Kidney (tissue), 14 donors: Measurements from ENCODE around the gene MAPK13. TPM values are rescaled to one million over a fixed set of nuclear protein-coding genes. Genes with fewer than 3 reads are reported as not detected.
A peak's percentile ranks its signal among the peaks of the same experiment; 100 is the strongest.

Experiments
- DNase-seq, 5 donors: peaks; one replicate each; pipeline ENCODE4 v3.0.0-alpha.2; 2013 to 2020
- FAIRE-seq: peaks from 2 replicates; lab custom pipeline; 2012; peaks lifted over from hg19 to GRCh38; lab: Jason Lieb, UNC
- H3K27ac ChIP-seq, 2 donors: one replicate each; pipeline ENCODE4 v1.7.0; 2013; ENCODE audit warnings: low read depth in 2 of 2, low read length in 2 of 2, inconsistent platforms in 1 of 2
- H3K27me3 ChIP-seq: one replicate; pipeline ENCODE4 v1.7.1; 2013; ENCODE audit warnings: low read length, inconsistent platforms; ENCODE audit not compliant: control insufficient read depth, insufficient read depth
- H3K36me3 ChIP-seq, 3 donors: one replicate each; pipeline versions ENCODE4 v1.7.0 to v1.7.1; 2013; ENCODE audit warnings: low read length in 3 of 3, control low read depth in 1 of 3, inconsistent platforms in 1 of 3; ENCODE audit not compliant: insufficient read depth in 3 of 3, control insufficient read depth in 2 of 3
- H3K4me1 ChIP-seq, 3 donors: one replicate each; pipeline versions ENCODE4 v1.7.0 to v1.7.1; 2013; ENCODE audit warnings: low read length in 3 of 3, inconsistent platforms in 1 of 3, low read depth in 1 of 3; ENCODE audit not compliant: control insufficient read depth in 2 of 3, insufficient read depth in 2 of 3
- H3K4me3 ChIP-seq, 3 donors: one replicate each; pipeline versions ENCODE4 v1.7.0 to v1.8.1; 2013; ENCODE audit warnings: low read length in 3 of 3, control low read depth in 1 of 3, inconsistent platforms in 1 of 3
- H3K9ac ChIP-seq, 3 donors: one replicate each; pipeline versions ENCODE4 v1.7.0 to v1.7.1; 2013; ENCODE audit warnings: low read length in 3 of 3, control low read depth in 1 of 3, inconsistent platforms in 1 of 3
- H3K9me3 ChIP-seq, 3 donors: one replicate each; pipeline versions ENCODE4 v1.7.0 to v1.7.1; 2013; ENCODE audit warnings: low read length in 3 of 3, control low read depth in 1 of 3, inconsistent platforms in 1 of 3; ENCODE audit not compliant: control insufficient read depth in 2 of 3, insufficient read depth in 1 of 3
- intact Hi-C: fragments of 100-400 bp; cut with DNase I; formaldehyde crosslinking; loops from one replicate; pipeline ENCODE4 v1.11.1; 2022
- polyA plus RNA-seq: library from polyadenylated mRNA; stranded (reverse); fragments of 350-450 nt; fragmentation: Illumina TruSeq; extraction: RNeasy Lipid Tissue Mini Kit (QIAGEN cat#74804); gene quantifications from one replicate; pipeline ENCODE4 v1.2.3, GENCODE V29; 2014; ENCODE audit warnings: low read depth, low replicate concordance; ENCODE audit not compliant: insufficient read depth
- total RNA-seq: library from RNA; stranded (reverse); fragmentation: NEBNext Ultra II Directional; extraction: Animal tissue kit (Norgen Biotek cat#: 25700); gene quantifications from one replicate; pipeline ENCODE4 v1.2.1, GENCODE V29; 2021
- TF ChIP-seq, protein P1 (sequence below): IDR thresholded peaks from 3 replicates; pipeline ENCODE4 v1.5.1; 2012; ENCODE audit warnings: mild to moderate bottlenecking, moderate library complexity, borderline replicate concordance; ENCODE audit not compliant: insufficient read depth; ENCODE audit errors: extremely low read depth
- donor health status: control.
- donor health status: control.
- donor health status: control.
- donor health status: control.
- donor health status: control.
- donor health status: DM: yes; HTN: yes; CAD: no.
- donor health status: Normal renal cell carcinoma (clear cell type).

The MAPK13 gene
- total and polyA plus RNA-seq, 2 donors from 2014 or later, result 20.3 to 43.3 TPM

DNA sequence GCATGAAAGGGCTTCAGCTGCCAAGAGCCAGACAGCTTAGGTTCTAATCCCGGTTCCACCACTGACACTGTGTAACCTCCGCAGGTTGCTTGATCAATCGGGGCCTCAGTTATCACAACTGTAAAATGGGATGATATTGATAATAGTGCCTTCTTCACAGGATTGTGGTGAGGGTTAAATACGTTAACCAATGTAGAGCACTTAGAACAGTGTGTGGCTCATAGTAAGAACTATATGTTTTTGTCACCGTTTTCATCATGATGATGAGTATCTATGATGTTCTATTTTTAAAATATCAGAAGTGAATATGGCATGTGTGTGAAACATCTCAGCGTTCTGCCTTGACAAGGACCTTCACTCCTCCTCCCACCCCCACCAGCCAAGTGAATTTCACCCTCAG, 10.3 kb upstream of the MAPK13 start:
- Histone ChIP-seq H3K27me3 (no peaks in the 10 kb centered on the region), H3K9ac (no peak overlapping the region), H3K36me3 (no peaks in the 10 kb centered on the region), H3K27ac (no peak overlapping the region), H3K4me1 (peaks cover 0 to 8% (median 3%) of the 10 kb centered on the region in 3 donors), H3K9me3 (no peaks in the 10 kb centered on the region), H3K4me3 (no peak overlapping the region)
- no peak for DNase-seq
- intact Hi-C loops, result no loop called here
- no peak for FAIRE-seq
- TF ChIP-seq, protein P1, sequence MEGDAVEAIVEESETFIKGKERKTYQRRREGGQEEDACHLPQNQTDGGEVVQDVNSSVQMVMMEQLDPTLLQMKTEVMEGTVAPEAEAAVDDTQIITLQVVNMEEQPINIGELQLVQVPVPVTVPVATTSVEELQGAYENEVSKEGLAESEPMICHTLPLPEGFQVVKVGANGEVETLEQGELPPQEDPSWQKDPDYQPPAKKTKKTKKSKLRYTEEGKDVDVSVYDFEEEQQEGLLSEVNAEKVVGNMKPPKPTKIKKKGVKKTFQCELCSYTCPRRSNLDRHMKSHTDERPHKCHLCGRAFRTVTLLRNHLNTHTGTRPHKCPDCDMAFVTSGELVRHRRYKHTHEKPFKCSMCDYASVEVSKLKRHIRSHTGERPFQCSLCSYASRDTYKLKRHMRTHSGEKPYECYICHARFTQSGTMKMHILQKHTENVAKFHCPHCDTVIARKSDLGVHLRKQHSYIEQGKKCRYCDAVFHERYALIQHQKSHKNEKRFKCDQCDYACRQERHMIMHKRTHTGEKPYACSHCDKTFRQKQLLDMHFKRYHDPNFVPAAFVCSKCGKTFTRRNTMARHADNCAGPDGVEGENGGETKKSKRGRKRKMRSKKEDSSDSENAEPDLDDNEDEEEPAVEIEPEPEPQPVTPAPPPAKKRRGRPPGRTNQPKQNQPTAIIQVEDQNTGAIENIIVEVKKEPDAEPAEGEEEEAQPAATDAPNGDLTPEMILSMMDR, result no peak

DNA sequence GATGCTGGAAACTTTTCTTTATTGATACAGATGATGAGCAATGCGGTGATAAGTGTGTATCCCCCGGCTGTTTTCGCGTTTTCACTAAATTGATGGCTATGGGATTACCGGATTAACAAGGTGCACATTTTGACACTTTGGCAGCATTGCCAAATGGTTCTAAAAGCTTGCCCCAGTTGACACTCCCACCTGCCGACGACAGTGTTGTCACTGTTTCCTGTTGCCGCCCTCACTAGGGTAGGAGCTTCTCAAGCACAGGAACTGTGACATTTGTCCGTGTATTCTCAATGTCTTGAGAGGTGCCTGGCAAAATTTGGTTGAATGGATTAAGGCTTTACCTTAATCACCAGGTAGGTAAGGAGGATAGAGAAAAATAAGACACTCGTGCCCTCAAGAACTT, 9.8 kb upstream of the MAPK13 start:
- FAIRE-seq, result no peak

GRCh38 chr6:36120979-36121786, 9.1 kb upstream of the MAPK13 start:
- intact Hi-C loops, result no loop called here
- DNase-seq, result peak in 4 of 5 donors; percentile 18 to 85 (median 37)
- H3K27ac ChIP-seq, result peak overlapping the region in 1 of 2 donors; percentile 66
- no peak overlapping the region for H3K9ac ChIP-seq
- TF ChIP-seq, protein P1, result no peak
- peaks cover 0 to 8% (median 3%) of the 10 kb centered on the region in 3 donors for H3K4me1 ChIP-seq
- H3K27me3 ChIP-seq, result no peaks in the 10 kb centered on the region
- H3K4me3 ChIP-seq, result no peak overlapping the region
- no peaks in the 10 kb centered on the region for H3K36me3 ChIP-seq
- no peaks in the 10 kb centered on the region for H3K9me3 ChIP-seq
- no peak for FAIRE-seq

More for the DNA sequence above, 9.8 kb upstream of the MAPK13 start:
- Histone ChIP-seq H3K27ac (peak overlapping the region in 1 of 2 donors; percentile 66), H3K9me3 (no peaks in the 10 kb centered on the region), H3K9ac (no peak overlapping the region), H3K4me3 (no peak overlapping the region), H3K36me3 (no peaks in the 10 kb centered on the region), H3K4me1 (peaks cover 0 to 8% (median 3%) of the 10 kb centered on the region in 3 donors), H3K27me3 (no peaks in the 10 kb centered on the region)
- TF ChIP-seq, protein P1, result no peak
- intact Hi-C loops, result no loop called here
- no peak for DNase-seq
